ENCODE data around the gene ACSL1.

ACSL1 gene

GRCh38 chr4:184825896-184826690 lies at the start of gene ACSL1:
Gene ACSL1, minus strand, starts transcription at chr4:184825968. Its CDS starts 22,454 bp downstream, at chr4:184803514.
- TF ChIP-seq GATA2 (IDR thresholded peaks at IDR 0.05; ENCODE audit: low read depth, low read length) = no peak
- TF ChIP-seq GATA3 (IDR thresholded peaks at IDR 0.05; ENCODE audit: low read depth, low read length) = no peak

- TF ChIP-seq GATA3 (IDR thresholded peaks at IDR 0.05; ENCODE audit: low read depth, low read length) (no peak), GATA2 (IDR thresholded peaks at IDR 0.05; ENCODE audit: low read depth, low read length) (no peak)
These were observed 47.3 kb upstream of the ACSL1 start for GRCh38 chr4:184873054-184873453.

GRCh38 chr4:184870718-184871117 lies 45.0 kb upstream of the ACSL1 start:
- TF ChIP-seq GATA2 (IDR thresholded peaks at IDR 0.05; ENCODE audit: low read depth, low read length) (no peak), GATA3 (IDR thresholded peaks at IDR 0.05; ENCODE audit: low read depth, low read length) (no peak)

- TF ChIP-seq GATA2 (IDR thresholded peaks at IDR 0.05; ENCODE audit: low read depth, low read length) (no peak), GATA3 (IDR thresholded peaks at IDR 0.05; ENCODE audit: low read depth, low read length) (no peak)
These were observed 42.9 kb upstream of the ACSL1 start for GRCh38 chr4:184868623-184869022.

- TF ChIP-seq GATA3 (IDR thresholded peaks at IDR 0.05; ENCODE audit: low read depth, low read length) (no peak), GATA2 (IDR thresholded peaks at IDR 0.05; ENCODE audit: low read depth, low read length) (no peak)
These were observed 38.1 kb upstream of the ACSL1 start for GRCh38 chr4:184863916-184864315.

- TF ChIP-seq GATA2 (IDR thresholded peaks at IDR 0.05; ENCODE audit: low read depth, low read length) = no peak
- TF ChIP-seq GATA3 (IDR thresholded peaks at IDR 0.05; ENCODE audit: low read depth, low read length) = no peak
These were observed 35.3 kb upstream of the ACSL1 start for GRCh38 chr4:184861047-184861446.

- TF ChIP-seq GATA2 (IDR thresholded peaks at IDR 0.05; ENCODE audit: low read depth, low read length) (no peak), GATA3 (IDR thresholded peaks at IDR 0.05; ENCODE audit: low read depth, low read length) (no peak)
These were observed 34.4 kb upstream of the ACSL1 start for GRCh38 chr4:184860018-184860779.

- no peak for TF ChIP-seq GATA3 (IDR thresholded peaks at IDR 0.05; ENCODE audit: low read depth, low read length)
- no peak for TF ChIP-seq GATA2 (IDR thresholded peaks at IDR 0.05; ENCODE audit: low read depth, low read length)
These were observed 31.8 kb upstream of the ACSL1 start for GRCh38 chr4:184857441-184858121.

GRCh38 chr4:184856277-184856609 lies 30.5 kb upstream of the ACSL1 start:
- TF ChIP-seq GATA3 (IDR thresholded peaks at IDR 0.05; ENCODE audit: low read depth, low read length) = no peak
- no peak for TF ChIP-seq GATA2 (IDR thresholded peaks at IDR 0.05; ENCODE audit: low read depth, low read length)

- TF ChIP-seq GATA3 (IDR thresholded peaks at IDR 0.05; ENCODE audit: low read depth, low read length) (no peak), GATA2 (IDR thresholded peaks at IDR 0.05; ENCODE audit: low read depth, low read length) (no peak)
These were observed 28.9 kb upstream of the ACSL1 start for GRCh38 chr4:184854673-184855072.

- no peak for TF ChIP-seq GATA2 (IDR thresholded peaks at IDR 0.05; ENCODE audit: low read depth, low read length)
- TF ChIP-seq GATA3 (IDR thresholded peaks at IDR 0.05; ENCODE audit: low read depth, low read length) = no peak
These were observed 27.7 kb upstream of the ACSL1 start for GRCh38 chr4:184853436-184853835.

- TF ChIP-seq GATA3 (IDR thresholded peaks at IDR 0.05; ENCODE audit: low read depth, low read length) = no peak
- TF ChIP-seq GATA2 (IDR thresholded peaks at IDR 0.05; ENCODE audit: low read depth, low read length) = no peak
These were observed 26.1 kb upstream of the ACSL1 start for GRCh38 chr4:184851886-184852285.

GRCh38 chr4:184851200-184851541 lies 25.4 kb upstream of the ACSL1 start:
- TF ChIP-seq GATA3 (IDR thresholded peaks at IDR 0.05; ENCODE audit: low read depth, low read length) (no peak), GATA2 (IDR thresholded peaks at IDR 0.05; ENCODE audit: low read depth, low read length) (no peak)

GRCh38 chr4:184850431-184851199 lies 24.8 kb upstream of the ACSL1 start:
- TF ChIP-seq GATA3 (IDR thresholded peaks at IDR 0.05; ENCODE audit: low read depth, low read length) (no peak), GATA2 (IDR thresholded peaks at IDR 0.05; ENCODE audit: low read depth, low read length) (no peak)
